SH-SY5Y (cell line): ENCODE results near the gene PRKRIP1.

Experiments used
- GATA2 ChIP-seq: IDR thresholded peaks from 2 replicates; pipeline ENCODE4 v1.6.1; 2011; ENCODE audit warnings: mild to moderate bottlenecking, low read depth, low read length
- GATA3 ChIP-seq: IDR thresholded peaks from 2 replicates; pipeline ENCODE4 v1.6.1; 2011; ENCODE audit warnings: low read depth, mild to moderate bottlenecking, low read length, moderate library complexity

Gene PRKRIP1

DNA sequence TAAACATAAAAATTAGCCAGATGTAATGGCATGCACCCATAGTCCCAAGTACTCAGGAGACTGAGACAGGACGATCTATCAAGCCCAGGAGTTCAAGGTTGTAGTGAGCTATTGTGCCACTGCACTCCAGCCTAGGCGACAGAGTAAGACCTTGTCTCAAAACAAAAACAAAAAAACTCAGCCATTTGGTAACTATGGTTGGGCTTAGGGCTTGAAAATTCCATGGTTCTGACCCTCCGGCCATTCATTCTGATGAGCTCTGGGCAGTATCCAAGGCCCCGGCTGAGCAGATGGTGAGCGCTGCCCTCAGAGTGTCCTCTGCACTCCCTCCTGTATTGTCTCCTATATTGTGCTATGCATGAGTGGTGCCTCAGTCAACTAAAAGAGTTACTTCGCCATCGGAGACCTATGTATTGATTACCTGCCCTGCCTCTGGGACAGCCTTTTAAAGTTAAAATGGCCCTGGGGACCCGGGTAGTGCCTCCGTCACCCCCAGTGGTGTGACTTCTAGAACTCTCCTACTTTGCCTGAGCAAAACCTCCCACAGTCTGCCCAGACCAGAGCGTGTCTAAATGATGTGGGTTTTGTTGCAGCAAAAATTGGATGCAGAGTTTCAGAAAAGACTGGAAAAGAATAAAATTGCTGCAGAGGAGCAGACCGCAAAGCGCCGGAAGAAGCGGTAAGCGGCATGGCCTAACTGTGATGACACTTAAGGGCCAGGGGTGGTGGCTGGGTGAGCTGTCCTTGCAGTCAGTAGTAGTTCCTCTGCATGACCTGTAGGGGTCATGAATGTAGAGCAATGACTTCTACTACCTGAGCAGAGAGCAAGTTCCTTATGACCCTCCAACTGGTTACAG is 8.1 kb downstream of the PRKRIP1 start:
- TF ChIP-seq GATA2 (no peak), GATA3 (no peak)

DNA sequence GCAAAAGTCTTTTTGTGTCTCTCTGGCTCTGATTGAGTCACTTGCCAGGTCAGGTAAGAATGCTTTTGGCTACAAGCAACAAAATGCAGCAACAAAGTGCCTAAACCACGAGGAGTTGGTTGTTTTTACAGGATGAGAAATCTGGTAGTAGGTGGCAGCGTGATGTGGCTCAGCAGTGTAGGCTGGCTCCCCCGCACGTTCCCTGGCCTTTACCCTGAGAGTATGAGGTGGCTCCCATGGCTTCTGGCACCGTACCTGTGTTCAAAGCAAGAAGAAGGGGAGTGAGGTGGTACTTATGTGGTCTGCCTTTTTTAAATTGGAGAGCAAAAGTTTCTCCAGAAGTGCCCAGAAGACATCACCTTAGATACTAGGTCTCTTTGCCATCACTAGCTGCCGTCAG is 11.7 kb downstream of the PRKRIP1 start:
- TF ChIP-seq GATA2 (no peak), GATA3 (no peak)

DNA sequence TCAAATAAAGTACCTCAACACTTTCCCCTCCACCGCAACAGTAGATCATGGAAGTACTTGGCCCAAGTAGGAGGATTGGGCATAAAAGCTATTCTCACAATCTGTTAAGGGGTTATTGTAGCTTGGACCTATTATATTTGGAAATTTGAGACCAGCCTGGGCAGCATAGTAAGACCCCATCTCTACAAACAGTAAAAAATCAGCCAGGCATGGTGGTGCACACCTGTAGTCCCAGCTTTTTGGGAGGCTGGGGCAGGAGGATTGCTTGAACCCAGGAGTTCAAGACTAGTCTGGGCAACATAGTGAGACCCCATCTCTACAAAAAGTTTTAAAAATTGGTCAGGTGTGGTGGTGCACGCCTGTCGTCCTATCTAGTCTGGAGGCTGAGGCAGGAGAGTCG is 13.2 kb downstream of the PRKRIP1 start:
- TF ChIP-seq GATA3 (no peak), GATA2 (no peak)

- TF ChIP-seq GATA3, result no peak
- no peak for TF ChIP-seq GATA2
Measured at GRCh38 chr7:102410123-102410522, 14.0 kb downstream of the PRKRIP1 start.

GRCh38 chr7:102410918-102411317 is 14.8 kb downstream of the PRKRIP1 start:
- no peak for TF ChIP-seq GATA2
- no peak for TF ChIP-seq GATA3

DNA sequence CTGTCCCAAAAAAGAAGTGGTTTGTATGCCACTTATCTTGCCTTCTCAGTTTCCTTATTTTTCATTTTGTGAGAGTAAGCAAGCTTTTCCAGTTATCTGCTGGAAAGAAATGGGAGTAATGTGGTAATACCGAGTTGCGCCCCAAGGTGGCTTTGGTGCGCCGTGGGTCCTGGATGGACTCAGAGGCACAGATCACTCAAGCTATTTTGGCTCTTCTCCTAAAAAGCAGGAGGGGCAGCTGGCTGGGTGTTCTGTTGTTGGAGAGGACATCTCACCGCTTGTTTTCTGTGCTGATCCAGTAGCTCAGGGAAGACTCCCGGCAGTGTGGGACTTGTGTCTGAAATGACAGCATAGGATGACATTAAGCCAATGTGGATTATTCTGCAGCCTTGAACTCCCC is 16.4 kb downstream of the PRKRIP1 start:
- no peak for TF ChIP-seq GATA2
- no peak for TF ChIP-seq GATA3

DNA sequence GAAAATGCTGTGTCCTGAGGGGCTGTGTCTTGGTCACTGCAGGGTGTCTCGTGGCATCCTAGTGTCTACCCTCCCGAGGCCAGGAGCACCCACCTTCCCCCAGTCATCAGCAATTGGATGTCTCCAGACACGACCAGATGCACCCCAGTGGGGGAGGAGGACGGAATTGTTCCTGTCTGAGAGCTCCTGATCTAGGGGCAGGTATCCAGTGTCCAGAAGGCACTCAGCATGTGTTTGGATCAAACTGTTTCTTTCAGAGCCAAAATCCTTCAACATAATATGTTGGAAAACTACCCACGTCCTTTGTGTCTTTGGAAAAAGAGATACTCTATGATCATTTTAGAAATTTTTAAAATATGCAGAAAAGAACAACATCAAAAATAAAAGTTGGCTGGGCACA is 16.9 kb downstream of the PRKRIP1 start:
- no peak for TF ChIP-seq GATA2

- TF ChIP-seq GATA3 (no peak), GATA2 (no peak)
Measured at GRCh38 chr7:102413611-102414010, 17.4 kb downstream of the PRKRIP1 start.

GRCh38 chr7:102415685-102416225 is 19.6 kb downstream of the PRKRIP1 start:
- TF ChIP-seq GATA3 (no peak; the same call in 1 of the 2 replicates), GATA2 (peak; percentile 94)

DNA sequence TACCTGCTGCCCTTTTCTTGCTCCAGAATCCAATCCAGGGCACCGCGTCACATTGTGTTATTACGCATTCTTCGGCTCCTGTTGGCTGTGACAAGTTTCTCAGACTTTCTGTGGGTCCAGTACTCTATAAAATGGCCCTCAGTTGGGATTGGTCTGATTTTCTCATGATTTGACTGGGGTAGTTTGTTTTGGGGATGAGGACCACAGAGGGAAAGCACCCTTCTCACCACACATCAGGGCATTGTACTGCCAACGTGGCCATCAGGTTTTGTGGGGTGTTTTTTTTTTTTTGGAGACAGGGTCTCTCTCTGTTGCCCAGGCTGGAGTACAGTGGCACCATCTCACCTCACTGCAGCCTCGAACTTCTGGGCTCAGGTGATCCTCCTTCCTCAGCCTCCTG is 20.2 kb downstream of the PRKRIP1 start:
- TF ChIP-seq GATA3, result no peak
- TF ChIP-seq GATA2, result no peak

DNA sequence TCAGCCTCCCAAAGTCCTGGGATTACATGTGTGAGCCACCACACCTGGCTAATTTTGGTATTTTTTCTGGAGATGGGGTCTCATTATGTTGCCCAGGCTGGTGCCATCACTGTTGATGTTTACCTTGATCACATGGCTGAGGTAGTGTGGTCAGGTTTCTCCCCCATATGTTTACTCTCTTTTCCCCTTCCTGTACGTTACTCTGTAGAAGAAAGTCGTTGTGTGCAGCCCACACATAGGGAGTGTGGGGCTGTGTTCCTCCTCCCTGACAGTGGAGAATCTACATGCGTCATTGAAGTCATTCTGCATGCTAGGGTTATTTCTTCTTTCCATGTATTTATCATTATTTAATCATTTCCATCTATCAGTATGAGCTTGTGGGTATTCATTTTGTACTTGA is 20.9 kb downstream of the PRKRIP1 start:
- TF ChIP-seq GATA3, result no peak
- TF ChIP-seq GATA2, result no peak

- TF ChIP-seq GATA2 (no peak), GATA3 (no peak)
Measured at GRCh38 chr7:102418592-102418991, 22.4 kb downstream of the PRKRIP1 start.

- TF ChIP-seq GATA2 (no peak), GATA3 (no peak)
Measured at GRCh38 chr7:102421706-102422240, 25.6 kb downstream of the PRKRIP1 start.

- no peak for TF ChIP-seq GATA3
- no peak for TF ChIP-seq GATA2
Measured at GRCh38 chr7:102424129-102424551, 28.0 kb downstream of the PRKRIP1 start.

DNA sequence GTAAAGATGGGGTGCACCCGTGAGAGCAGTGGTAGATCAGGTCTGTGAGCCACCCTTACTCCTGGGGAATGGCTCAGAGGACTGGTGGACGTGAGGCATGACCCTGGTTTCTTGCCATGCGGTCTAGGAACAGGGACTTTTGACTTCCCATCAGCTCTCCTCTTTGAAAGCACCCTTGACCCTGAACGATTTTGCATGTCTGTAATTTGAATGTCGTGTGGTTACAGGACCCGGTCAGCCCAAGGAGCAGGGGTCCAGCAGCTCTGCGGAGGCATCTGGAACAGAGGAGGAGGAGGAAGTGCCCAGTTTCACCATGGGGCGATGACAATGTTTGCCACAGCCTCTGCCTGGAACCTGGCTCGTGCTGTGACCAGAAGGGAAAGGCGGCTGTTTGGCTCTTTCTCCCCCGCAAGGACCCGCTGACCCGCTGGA is 28.6 kb downstream of the PRKRIP1 start:
- TF ChIP-seq GATA2 (no peak), GATA3 (no peak)
